Trophoblast cell (in vitro differentiated cells and primary cell): Measurements from ENCODE around the gene CAPN2.

Source experiments
- DNase-seq, 2 donors: peaks; one replicate each; pipeline ENCODE4 v3.0.0-alpha.2; 2016
- H2AFZ ChIP-seq: 2 replicates; pipeline ENCODE4 v1.6.1; 2013; ENCODE audit warnings: low read length, moderate library complexity, mild to moderate bottlenecking; ENCODE audit not compliant: insufficient read depth, poor library complexity
- H2AK5ac ChIP-seq: 2 replicates; pipeline ENCODE4 v1.6.1; 2013; ENCODE audit warnings: mild to moderate bottlenecking, low read length
- H2BK120ac ChIP-seq: 2 replicates; pipeline ENCODE4 v1.6.1; 2013; ENCODE audit warnings: low read length, mild to moderate bottlenecking, moderate library complexity; ENCODE audit not compliant: insufficient read depth, poor library complexity
- H2BK12ac ChIP-seq: 2 replicates; pipeline ENCODE4 v1.6.1; 2013; ENCODE audit warnings: mild to moderate bottlenecking, low read length, moderate library complexity
- H2BK5ac ChIP-seq: 2 replicates; pipeline ENCODE4 v1.6.1; 2013; ENCODE audit warnings: low read length, low read depth, moderate library complexity, mild to moderate bottlenecking; ENCODE audit not compliant: poor library complexity
- H3K14ac ChIP-seq: 2 replicates; pipeline ENCODE4 v1.6.1; 2013; ENCODE audit warnings: mild to moderate bottlenecking, low read length
- H3K18ac ChIP-seq: 2 replicates; pipeline ENCODE4 v1.6.1; 2013; ENCODE audit warnings: mild to moderate bottlenecking, low read length
- H3K23ac ChIP-seq: 2 replicates; pipeline ENCODE4 v1.6.1; 2013; ENCODE audit warnings: low read length
- H3K27ac ChIP-seq: 2 replicates; pipeline ENCODE4 v1.5.1; 2013; ENCODE audit warnings: low read depth, mild to moderate bottlenecking, inconsistent platforms, low read length, moderate library complexity
- H3K27me3 ChIP-seq: 2 replicates; pipeline ENCODE4 v1.6.1; 2013; ENCODE audit warnings: inconsistent platforms, mild to moderate bottlenecking, low read length, moderate library complexity; ENCODE audit not compliant: insufficient read depth
- H3K36me3 ChIP-seq, 2 experiments: 1 replicate in 1 of 2; 2 replicates in 1 of 2; pipeline ENCODE4 v1.6.1; 2013; ENCODE audit warnings: low read length in 2 of 2, mild to moderate bottlenecking in 2 of 2, moderate library complexity in 1 of 2; ENCODE audit not compliant: insufficient read depth in 2 of 2, control insufficient read depth in 1 of 2
- H3K4ac ChIP-seq: 2 replicates; pipeline ENCODE4 v1.6.1; 2013; ENCODE audit warnings: low read depth, mild to moderate bottlenecking, low read length, moderate library complexity
- H3K4me1 ChIP-seq, 2 experiments: 1 replicate in 1 of 2; 2 replicates in 1 of 2; pipeline ENCODE4 v1.6.1; 2013; ENCODE audit warnings: low read length in 2 of 2, mild to moderate bottlenecking in 2 of 2, moderate library complexity in 1 of 2; ENCODE audit not compliant: insufficient read depth in 2 of 2, control insufficient read depth in 1 of 2
- H3K4me2 ChIP-seq: 2 replicates; pipeline ENCODE4 v1.6.1; 2013; ENCODE audit warnings: inconsistent platforms, mild to moderate bottlenecking, low read length, moderate library complexity
- H3K4me3 ChIP-seq: 2 replicates; pipeline ENCODE4 v1.5.1; 2013; ENCODE audit warnings: mild to moderate bottlenecking, low read depth, low read length, inconsistent platforms
- H3K79me1 ChIP-seq: one replicate; pipeline ENCODE4 v1.6.1; 2013; ENCODE audit warnings: low read length
- H3K79me2 ChIP-seq: 2 replicates; pipeline ENCODE4 v1.6.1; 2013; ENCODE audit warnings: low read length, mild to moderate bottlenecking; ENCODE audit not compliant: control insufficient read depth, insufficient read depth, poor library complexity
- H3K9ac ChIP-seq: 2 replicates; pipeline ENCODE4 v1.6.1; 2013; ENCODE audit warnings: mild to moderate bottlenecking, low read length
- H3K9me3 ChIP-seq: 2 replicates; pipeline ENCODE4 v1.6.1; 2013; ENCODE audit warnings: low read depth, mild to moderate bottlenecking, control low read depth, inconsistent platforms, low read length; ENCODE audit not compliant: insufficient read depth
- H4K12ac ChIP-seq: 2 replicates; pipeline ENCODE4 v1.6.1; 2013; ENCODE audit warnings: low read depth, mild to moderate bottlenecking, low read length, moderate library complexity
- H4K8ac ChIP-seq: 2 replicates; pipeline ENCODE4 v1.6.1; 2013; ENCODE audit warnings: low read depth, mild to moderate bottlenecking, low read length, moderate library complexity
- H4K91ac ChIP-seq: one replicate; pipeline ENCODE4 v1.6.1; 2013; ENCODE audit warnings: low read depth, mild to moderate bottlenecking, low read length, moderate library complexity
- WGBS: extraction: QIAGEN DNeasy Blood & Tissue Kit; methylation state at CpG from one replicate; pipeline ENCODE4 v1.1.7; 2013; ENCODE audit warnings: missing lambda C conversion rate; ENCODE audit not compliant: insufficient read length, insufficient coverage; ENCODE audit errors: extremely low coverage; 5-methylcytosine and 5-hydroxymethylcytosine counted together

CAPN2 gene

DNA sequence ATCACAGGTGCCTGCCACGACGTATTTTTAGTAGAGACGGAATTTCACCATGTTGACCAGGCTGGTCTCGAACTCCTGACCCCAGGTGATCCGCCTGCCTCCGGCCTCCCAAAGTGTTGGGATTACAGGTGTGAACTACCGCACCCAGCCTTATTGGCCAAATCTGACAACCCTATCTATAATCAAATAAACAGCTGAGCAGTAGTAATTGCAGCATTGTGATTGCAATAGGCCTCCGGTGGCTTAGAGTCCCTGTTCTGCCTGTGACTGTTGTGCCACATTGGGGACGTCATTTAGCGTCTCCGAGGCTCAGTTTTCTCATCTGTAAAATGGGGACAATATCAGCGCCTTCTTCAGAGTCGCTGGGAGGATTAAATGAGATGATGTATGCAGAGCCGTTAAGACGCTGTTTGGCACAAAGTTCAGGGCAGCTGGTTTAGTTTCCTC, 569 bp upstream of the CAPN2 start:
- Histone ChIP-seq H3K9me3 (no peaks in the 10 kb centered on the region), H2BK12ac (peak overlapping the region; percentile 63), H3K79me2 (peaks cover 15% of the 10 kb centered on the region), H2BK5ac (peak overlapping the region; percentile 7), H3K4ac (no peak overlapping the region), H4K91ac (peak overlapping the region; percentile 3), H3K14ac (no peak overlapping the region), H3K27ac (peak overlapping the region; percentile 24), H2AK5ac (no peak overlapping the region), H3K79me1 (peaks cover 33% of the 10 kb centered on the region), H2AFZ (no peak overlapping the region), H4K8ac (no peak overlapping the region), H3K4me2 (peak overlapping the region; percentile 67), H4K12ac (no peak overlapping the region), H3K18ac (peak overlapping the region; percentile 21), H3K23ac (no peak overlapping the region), H3K9ac (peak overlapping the region; percentile 69), H3K4me3 (no peak overlapping the region), H2BK120ac (peak overlapping the region; percentile 3), H3K36me3 (peaks cover 2 to 6% of the 10 kb centered on the region in 2 experiments), H3K4me1 (peaks cover 21 to 36% of the 10 kb centered on the region in 2 experiments), H3K27me3 (no peaks in the 10 kb centered on the region)
- no peak for DNase-seq
- no CpG with 5 or more reads among the region's 15 CpGs for WGBS

GRCh38 chr1:223712850-223713474, 623 bp downstream of the CAPN2 start:
- peak overlapping the region; percentile 67 for H3K4me2 ChIP-seq
- peak overlapping the region; percentile 98 for H3K18ac ChIP-seq
- peak overlapping the region; percentile 95 for H4K12ac ChIP-seq
- no peak overlapping the region for H3K23ac ChIP-seq
- peaks cover 15% of the 10 kb centered on the region for H3K79me2 ChIP-seq
- H2BK12ac ChIP-seq: peak overlapping the region; percentile 42
- H3K4ac ChIP-seq: peak overlapping the region; percentile 99
- peak overlapping the region; percentile 95 for H3K4me3 ChIP-seq
- H2BK5ac ChIP-seq: peak overlapping the region; percentile 97
- peak overlapping the region; percentile 91 for H3K9ac ChIP-seq
- H4K91ac ChIP-seq: peak overlapping the region; percentile 98
- no CpG with 5 or more reads among the region's 40 CpGs for WGBS
- peak overlapping the region; percentile 100 for H3K14ac ChIP-seq
- H3K27ac ChIP-seq: peak overlapping the region; percentile 91
- peak overlapping the region; percentile 98 for H2AK5ac ChIP-seq
- peak overlapping the region; percentile 83 for H2AFZ ChIP-seq
- no peak for DNase-seq
- H3K9me3 ChIP-seq: no peaks in the 10 kb centered on the region
- peaks cover 8 to 12% of the 10 kb centered on the region in 2 experiments for H3K36me3 ChIP-seq
- H3K27me3 ChIP-seq: no peaks in the 10 kb centered on the region
- peak overlapping the region; percentile 85 for H4K8ac ChIP-seq
- H2BK120ac ChIP-seq: peak overlapping the region; percentile 98
- H3K79me1 ChIP-seq: peaks cover 28% of the 10 kb centered on the region
- peaks cover 24 to 40% of the 10 kb centered on the region in 2 experiments for H3K4me1 ChIP-seq

DNA sequence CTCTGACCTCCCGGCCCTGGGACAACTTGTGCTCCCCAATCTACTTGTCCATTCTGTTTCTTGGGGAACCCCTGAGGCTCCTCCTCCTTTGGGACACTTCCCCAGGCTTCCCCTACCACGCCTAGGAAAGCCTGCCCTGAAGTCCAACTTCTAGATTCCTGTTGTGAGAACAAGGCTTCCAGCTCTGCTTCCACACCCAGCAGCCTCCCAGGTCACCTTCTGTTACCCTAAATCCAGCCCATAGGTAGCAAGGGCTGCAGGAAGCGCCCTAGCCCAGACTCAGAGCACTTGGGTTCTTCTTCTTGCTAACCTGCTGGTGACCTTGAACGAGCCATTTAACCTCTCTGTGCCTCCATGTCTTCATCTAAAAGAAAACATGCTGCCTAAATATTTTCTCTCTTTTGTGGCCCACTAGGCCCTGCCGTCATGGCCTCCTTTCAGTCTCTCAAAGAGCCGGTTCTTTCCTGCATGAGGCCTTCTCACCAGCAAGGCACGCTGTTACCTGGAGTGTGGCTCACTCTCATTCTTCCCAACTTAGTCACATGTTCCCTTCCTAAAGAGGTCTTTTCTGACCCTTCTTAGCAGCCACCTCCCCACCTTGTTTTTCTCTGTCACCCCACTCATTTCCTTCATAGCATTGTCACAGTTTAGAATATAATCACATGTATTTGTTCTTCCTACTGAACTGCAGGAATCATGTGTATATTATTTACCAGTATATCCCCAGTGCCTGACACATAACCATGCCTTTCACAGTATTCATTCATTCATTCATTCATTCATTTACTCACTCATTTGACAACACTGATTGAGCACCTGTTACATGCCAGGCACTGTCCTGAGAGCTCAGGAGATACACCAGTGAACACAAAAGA, 1.4 kb downstream of the CAPN2 start:
- Histone ChIP-seq H3K27ac (peak overlapping the region; percentile 91), H3K18ac (peak overlapping the region; percentile 29), H3K9me3 (no peaks in the 10 kb centered on the region), H3K4me3 (peak overlapping the region; percentile 95), H4K91ac (peak overlapping the region; percentile 98), H2BK5ac (peak overlapping the region; percentile 97), H3K36me3 (peaks cover 9 to 14% of the 10 kb centered on the region in 2 experiments), H3K4ac (peak overlapping the region; percentile 99), H2AK5ac (peak overlapping the region; percentile 49), H2BK12ac (peak overlapping the region; percentile 5), H3K4me2 (peak overlapping the region; percentile 67), H3K9ac (peak overlapping the region; percentile 91), H3K27me3 (no peaks in the 10 kb centered on the region), H2AFZ (no peak overlapping the region), H3K4me1 (peaks cover 25 to 40% of the 10 kb centered on the region in 2 experiments), H4K12ac (no peak overlapping the region), H3K23ac (no peak overlapping the region), H4K8ac (peak overlapping the region; percentile 13), H2BK120ac (no peak overlapping the region), H3K79me2 (peaks cover 15% of the 10 kb centered on the region), H3K14ac (peak overlapping the region; percentile 36), H3K79me1 (peaks cover 31% of the 10 kb centered on the region)
- DNase-seq: peak in 1 of 2 donors; percentile 85
- WGBS: no CpG with 5 or more reads among the region's 7 CpGs

- Histone ChIP-seq H3K14ac (no peak overlapping the region), H2AFZ (no peak overlapping the region), H3K18ac (no peak overlapping the region), H3K4me2 (peak overlapping the region; percentile 67), H3K27ac (no peak overlapping the region), H3K79me1 (peaks cover 30% of the 10 kb centered on the region), H3K4ac (peak overlapping the region; percentile 28), H3K4me1 (peaks cover 25 to 42% of the 10 kb centered on the region in 2 experiments), H3K4me3 (no peak overlapping the region), H4K8ac (no peak overlapping the region), H3K79me2 (peaks cover 15% of the 10 kb centered on the region), H4K12ac (no peak overlapping the region), H3K9ac (no peak overlapping the region), H2BK120ac (no peak overlapping the region), H2BK12ac (no peak overlapping the region), H2BK5ac (no peak overlapping the region), H3K36me3 (peaks cover 9 to 14% of the 10 kb centered on the region in 2 experiments), H3K9me3 (no peaks in the 10 kb centered on the region), H4K91ac (no peak overlapping the region), H3K23ac (no peak overlapping the region), H2AK5ac (no peak overlapping the region), H3K27me3 (no peaks in the 10 kb centered on the region)
- no peak for DNase-seq
- no CpG with 5 or more reads among the region's 2 CpGs for WGBS
Observed at GRCh38 chr1:223714421-223714724, 2.0 kb downstream of the CAPN2 start.
